ENCODE results near the gene ELOB. TPM values are rescaled to one million over a fixed set of nuclear protein-coding genes. Genes with fewer than 3 reads are reported as not detected.
A peak's percentile ranks its signal among the peaks of the same experiment; 100 is the strongest.

ELOB gene
- total RNA-seq, 1 experiment from 2014 or later: 319 TPM

DNA sequence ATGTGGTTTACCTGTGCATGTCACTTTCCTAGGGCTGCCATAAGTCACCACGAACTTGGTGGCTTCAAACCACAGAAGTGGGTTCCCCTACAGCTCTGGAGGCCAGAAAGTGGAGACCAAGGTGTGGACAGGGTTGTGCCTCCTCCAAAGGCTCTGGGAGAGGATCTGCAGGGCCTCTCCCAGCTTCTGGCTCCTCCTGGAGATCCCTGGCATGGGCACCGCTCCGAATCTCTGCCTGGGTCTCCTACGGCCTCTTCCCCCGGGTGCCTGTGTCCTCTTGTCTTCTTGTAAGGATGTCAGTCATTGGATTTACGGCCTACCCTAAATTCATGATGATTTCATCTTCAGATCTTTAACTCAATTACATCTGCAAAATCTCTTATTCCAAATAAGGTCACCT, 27.1 kb downstream of the ELOB start:
- Histone ChIP-seq H3K23me2 (ENCODE audit: insufficient read length, low read depth, low read length, poor library complexity, severe bottlenecking) (peaks cover 8% of the 10 kb centered on the region), H3K14ac (ENCODE audit: insufficient read depth, low read length) (no peak overlapping the region), H2AK5ac (ENCODE audit: insufficient read length, low read length) (no peak overlapping the region), H3K4ac (ENCODE audit: low read depth, low read length) (no peak overlapping the region), H4K91ac (ENCODE audit: insufficient read length, low read depth, low read length) (no peak overlapping the region), H2BK20ac (ENCODE audit: low read depth, low read length, poor library complexity, severe bottlenecking) (no peak overlapping the region), H2BK15ac (ENCODE audit: low read depth, low read length) (no peak overlapping the region), H2BK12ac (ENCODE audit: insufficient read length, low read depth, low read length) (no peak overlapping the region), H2BK120ac (ENCODE audit: low read depth, low read length, poor library complexity, severe bottlenecking) (no peak overlapping the region), H3K9ac (ENCODE audit: extremely low read depth, insufficient read length, low read length) (no peak overlapping the region), H3K79me2 (ENCODE audit: insufficient read depth, low read length) (peaks cover 17% of the 10 kb centered on the region), H2BK5ac (ENCODE audit: insufficient read length, low read length) (no peak overlapping the region), H4K8ac (replicated peaks; ENCODE audit: insufficient read length, low read depth, low read length) (no peak overlapping the region), H3K27me3 (ENCODE audit: insufficient read depth, low read length) (no peaks in the 10 kb centered on the region), H3T11ph (ENCODE audit: low read length) (no peak overlapping the region), H3K18ac (ENCODE audit: insufficient read length, low read depth, low read length) (no peak overlapping the region), H3K9me3 (ENCODE audit: control insufficient read depth, low read depth, low read length) (no peaks in the 10 kb centered on the region), H3K4me1 (ENCODE audit: insufficient read depth, low read length) (no peaks in the 10 kb centered on the region; the same call in 1 of the 2 replicates), H2AFZ (ENCODE audit: low read length) (no peak overlapping the region), H3K4me2 (ENCODE audit: insufficient read depth, insufficient read length, low read length) (no peak overlapping the region), H4K5ac (ENCODE audit: insufficient read length, low read depth, low read length) (no peak overlapping the region), H3K23ac (ENCODE audit: insufficient read length, low read depth, low read length) (no peak overlapping the region), H3K79me1 (ENCODE audit: insufficient read depth, low read depth, low read length, poor library complexity, severe bottlenecking) (no peaks in the 10 kb centered on the region), H3K56ac (ENCODE audit: insufficient read length, low read depth, low read length) (no peak overlapping the region), H3K27ac (ENCODE audit: insufficient read length, low read depth, low read length) (no peak overlapping the region), H4K20me1 (ENCODE audit: control insufficient read depth, insufficient read depth, insufficient read length) (no peaks in the 10 kb centered on the region)
- Mint-ChIP-seq H3K4me3 (peak overlapping the region in 1 of 2 experiments; percentile 90; a peak in 1 of 5 replicates), H3K27ac (peak overlapping the region in 1 of 3 experiments; percentile 62; a peak in 1 of 7 replicates), H3K27me3 (ENCODE audit: low read depth) (peaks cover 2% of the 10 kb centered on the region; the same call in 1 of the 2 replicates), H3K36me3 (ENCODE audit: insufficient read depth in 1 of 3, low read depth in 3 of 3) (peaks cover 24 to 30% (median 30%) of the 10 kb centered on the region in 3 experiments), H3K4me1 (peaks cover 25 to 27% of the 10 kb centered on the region in 2 experiments), H3K9me3 (peaks cover 0 to 3% of the 10 kb centered on the region in 2 experiments; a peak in 1 of 5 replicates)
- no peak for DNase-seq
- WGBS (ENCODE audit: extremely low coverage, insufficient read length, low lambda C conversion rate): no CpG with 5 or more reads among the region's 6 CpGs
- TF ChIP-seq, protein P1, sequence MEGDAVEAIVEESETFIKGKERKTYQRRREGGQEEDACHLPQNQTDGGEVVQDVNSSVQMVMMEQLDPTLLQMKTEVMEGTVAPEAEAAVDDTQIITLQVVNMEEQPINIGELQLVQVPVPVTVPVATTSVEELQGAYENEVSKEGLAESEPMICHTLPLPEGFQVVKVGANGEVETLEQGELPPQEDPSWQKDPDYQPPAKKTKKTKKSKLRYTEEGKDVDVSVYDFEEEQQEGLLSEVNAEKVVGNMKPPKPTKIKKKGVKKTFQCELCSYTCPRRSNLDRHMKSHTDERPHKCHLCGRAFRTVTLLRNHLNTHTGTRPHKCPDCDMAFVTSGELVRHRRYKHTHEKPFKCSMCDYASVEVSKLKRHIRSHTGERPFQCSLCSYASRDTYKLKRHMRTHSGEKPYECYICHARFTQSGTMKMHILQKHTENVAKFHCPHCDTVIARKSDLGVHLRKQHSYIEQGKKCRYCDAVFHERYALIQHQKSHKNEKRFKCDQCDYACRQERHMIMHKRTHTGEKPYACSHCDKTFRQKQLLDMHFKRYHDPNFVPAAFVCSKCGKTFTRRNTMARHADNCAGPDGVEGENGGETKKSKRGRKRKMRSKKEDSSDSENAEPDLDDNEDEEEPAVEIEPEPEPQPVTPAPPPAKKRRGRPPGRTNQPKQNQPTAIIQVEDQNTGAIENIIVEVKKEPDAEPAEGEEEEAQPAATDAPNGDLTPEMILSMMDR (conservative IDR thresholded peaks at IDR 0.05): no peak
